ENCODE data around the gene MND1. TPM values are rescaled to one million over a fixed set of nuclear protein-coding genes. Genes with fewer than 3 reads are reported as not detected.

The MND1 gene
- total RNA-seq, 3 donors from 2014 or later (not counting 1 experiment from before 2014, with no cell fraction given), result 0.33 TPM; not detected in 2

- Mint-ChIP-seq H3K9me3 (no peaks in the 10 kb centered on the region), H3K36me3 (no peaks in the 10 kb centered on the region), H3K27me3 (ENCODE audit: low read depth in 2 of 2) (peaks cover 8 to 9% of the 10 kb centered on the region in 2 donors), H3K27ac (no peak overlapping the region), H3K4me1 (no peaks in the 10 kb centered on the region), H3K4me3 (no peak overlapping the region)
- intact Hi-C loops (cut with micrococcal nuclease), result no loop called here
- WGBS (ENCODE audit: insufficient coverage), result 92% methylated on average over 8 of the region's 8 CpGs
- Histone ChIP-seq H3K27ac (ENCODE audit: low read length) (no peak overlapping the region), H3K4me1 (ENCODE audit: control insufficient read depth, insufficient read depth, low read length) (no peaks in the 10 kb centered on the region), H3K36me3 (ENCODE audit: control insufficient read depth, insufficient read depth, low read length) (no peaks in the 10 kb centered on the region), H3K27me3 (ENCODE audit: control insufficient read depth, insufficient read depth, low read length) (no peaks in the 10 kb centered on the region), H3K9me3 (ENCODE audit: control insufficient read depth, insufficient read depth, low read length) (no peaks in the 10 kb centered on the region), H3K4me3 (ENCODE audit: low read length) (no peak overlapping the region)
- DNase-seq (no peak), ATAC-seq (no peak)
- TF ChIP-seq CTCF (IDR thresholded peaks at IDR 0.05), result no peak
Observed at GRCh38 chr4:153297116-153297515, 47.4 kb upstream of the MND1 start.

GRCh38 chr4:153310793-153311192 lies 33.7 kb upstream of the MND1 start:
- Mint-ChIP-seq H3K9me3 (no peaks in the 10 kb centered on the region), H3K27me3 (ENCODE audit: low read depth in 2 of 2) (peaks cover 0 to 13% of the 10 kb centered on the region in 2 donors), H3K27ac (no peak overlapping the region), H3K4me1 (no peaks in the 10 kb centered on the region), H3K4me3 (no peak overlapping the region), H3K36me3 (no peaks in the 10 kb centered on the region)
- H3K4me3 ChIP-seq (ENCODE audit: low read length), result no peak overlapping the region
- intact Hi-C loops (cut with micrococcal nuclease), result no loop called here
- peaks cover 2% of the 10 kb centered on the region for H3K27me3 ChIP-seq (ENCODE audit: control insufficient read depth, insufficient read depth, low read length)
- no peaks in the 10 kb centered on the region for H3K9me3 ChIP-seq (ENCODE audit: control insufficient read depth, insufficient read depth, low read length)
- ATAC-seq (no peak), DNase-seq (no peak)
- H3K4me1 ChIP-seq (ENCODE audit: control insufficient read depth, insufficient read depth, low read length), result no peaks in the 10 kb centered on the region
- no peak for TF ChIP-seq CTCF (IDR thresholded peaks at IDR 0.05)
- H3K36me3 ChIP-seq (ENCODE audit: control insufficient read depth, insufficient read depth, low read length), result no peaks in the 10 kb centered on the region
- no peak overlapping the region for H3K27ac ChIP-seq (ENCODE audit: low read length)
- WGBS (ENCODE audit: insufficient coverage), result 100% methylated on average over 1 of the region's 1 CpG

DNA sequence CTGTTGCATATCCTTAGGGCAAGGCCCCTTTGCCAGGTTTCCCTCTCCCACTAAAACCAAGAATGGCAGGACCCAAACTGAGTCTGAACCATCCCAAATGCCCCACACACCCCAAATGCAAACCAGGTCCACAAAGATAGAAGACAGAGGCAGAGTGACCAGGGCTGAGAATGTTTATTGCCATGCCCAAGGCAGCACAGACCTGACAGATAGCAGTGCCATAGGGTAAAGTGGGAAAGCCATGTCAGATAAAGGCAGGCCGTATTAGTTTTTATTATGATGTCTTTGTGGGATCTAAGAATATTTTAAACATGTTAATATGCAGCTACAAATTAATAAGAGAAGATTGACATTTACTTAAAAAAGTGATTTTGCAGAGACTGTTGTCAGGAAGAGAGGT lies 29.6 kb upstream of the MND1 start:
- Histone ChIP-seq H3K4me3 (ENCODE audit: low read length) (no peak overlapping the region), H3K4me1 (ENCODE audit: control insufficient read depth, insufficient read depth, low read length) (no peaks in the 10 kb centered on the region), H3K27me3 (ENCODE audit: control insufficient read depth, insufficient read depth, low read length) (peaks cover 2% of the 10 kb centered on the region), H3K36me3 (ENCODE audit: control insufficient read depth, insufficient read depth, low read length) (no peaks in the 10 kb centered on the region), H3K27ac (ENCODE audit: low read length) (no peak overlapping the region), H3K9me3 (ENCODE audit: control insufficient read depth, insufficient read depth, low read length) (no peaks in the 10 kb centered on the region)
- intact Hi-C loops (cut with micrococcal nuclease), result no loop called here
- no peak for DNase-seq
- ATAC-seq, result no peak
- H3K9me3 Mint-ChIP-seq, result no peaks in the 10 kb centered on the region
- 80% methylated on average over 1 of the region's 1 CpG for WGBS (ENCODE audit: insufficient coverage)
- H3K27me3 Mint-ChIP-seq (ENCODE audit: low read depth in 2 of 2), result peaks cover 3 to 6% of the 10 kb centered on the region in 2 donors
- H3K27ac Mint-ChIP-seq, result no peak overlapping the region
- TF ChIP-seq CTCF (IDR thresholded peaks at IDR 0.05), result no peak
- H3K4me1 Mint-ChIP-seq, result no peaks in the 10 kb centered on the region
- H3K36me3 Mint-ChIP-seq, result no peaks in the 10 kb centered on the region
- H3K4me3 Mint-ChIP-seq, result no peak overlapping the region

DNA sequence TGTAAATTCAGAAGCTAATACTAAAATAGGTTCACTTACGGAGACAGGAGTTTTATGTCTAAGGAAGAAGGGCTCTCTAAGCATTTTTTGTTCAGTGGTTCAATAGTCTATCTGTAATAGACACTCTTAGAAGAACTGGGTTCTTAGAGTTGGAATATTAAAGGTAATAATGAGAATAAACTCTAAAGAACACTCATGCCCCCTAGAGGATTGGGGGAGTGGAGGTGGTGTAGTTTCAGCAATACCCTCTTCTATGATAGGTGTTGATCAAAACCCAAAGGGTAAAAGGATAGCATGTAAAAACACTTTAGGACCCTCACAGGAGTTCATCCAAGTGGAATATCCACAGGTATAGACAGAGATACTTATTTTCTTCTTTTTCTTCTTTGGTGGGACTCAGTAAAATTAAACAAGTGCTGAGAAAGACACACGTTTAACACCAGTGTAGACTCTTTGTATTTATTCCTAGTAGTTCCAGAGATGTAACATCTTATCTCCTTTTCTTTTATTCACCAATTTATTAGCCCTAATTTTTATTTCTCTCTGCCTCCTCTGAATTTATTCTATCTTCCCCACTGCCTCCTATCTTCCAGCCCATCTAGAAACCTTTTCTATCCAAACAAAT lies 25.7 kb upstream of the MND1 start:
- H3K36me3 Mint-ChIP-seq, result no peaks in the 10 kb centered on the region
- WGBS (ENCODE audit: insufficient coverage), result 100% methylated on average over 2 of the region's 2 CpGs
- intact Hi-C loops (cut with micrococcal nuclease), result no loop called here
- H3K36me3 ChIP-seq (ENCODE audit: control insufficient read depth, insufficient read depth, low read length), result no peaks in the 10 kb centered on the region
- no peaks in the 10 kb centered on the region for H3K4me1 Mint-ChIP-seq
- H3K9me3 Mint-ChIP-seq, result no peaks in the 10 kb centered on the region
- no peak overlapping the region for H3K4me3 ChIP-seq (ENCODE audit: low read length)
- peaks cover 0 to 6% of the 10 kb centered on the region in 2 donors for H3K27me3 Mint-ChIP-seq (ENCODE audit: low read depth in 2 of 2)
- no peak overlapping the region for H3K4me3 Mint-ChIP-seq
- H3K27me3 ChIP-seq (ENCODE audit: control insufficient read depth, insufficient read depth, low read length), result no peaks in the 10 kb centered on the region
- no peaks in the 10 kb centered on the region for H3K9me3 ChIP-seq (ENCODE audit: control insufficient read depth, insufficient read depth, low read length)
- no peak overlapping the region for H3K27ac Mint-ChIP-seq
- ATAC-seq (no peak), DNase-seq (peak in 1 of 2 donors; percentile 64)
- H3K27ac ChIP-seq (ENCODE audit: low read length), result no peak overlapping the region
- TF ChIP-seq CTCF (IDR thresholded peaks at IDR 0.05), result peak; percentile 20
- H3K4me1 ChIP-seq (ENCODE audit: control insufficient read depth, insufficient read depth, low read length), result no peaks in the 10 kb centered on the region

All from natural killer cell (primary cell).